Smooth muscle cell of trachea (primary cell): Measurements from ENCODE around the gene RHOJ. TPM values are rescaled to one million over a fixed set of nuclear protein-coding genes. Genes with fewer than 3 reads are reported as not detected.

Experiments used
- total RNA-seq: library from RNA; depleted of rRNA; stranded (reverse); fragments of >200 nt; gene quantifications from 2 replicates; pipeline ENCODE4 v1.2.1, GENCODE V29; 2014

Gene RHOJ
- total RNA-seq: 1.9 and 2.0 TPM in 2 replicates

GRCh38 chr14:63204407-63205043 lies at the start of gene RHOJ:
TSS of gene RHOJ (plus strand) at chr14:63204443. CDS start at chr14:63204870, 427 bp downstream.

GRCh38 chr14:63318835-63319234 lies 114.6 kb downstream of the RHOJ start, which contains the start of gene GPHB5:
TSS of gene GPHB5 (minus strand) at chr14:63318935. CDS start at chr14:63317849, 1,086 bp downstream.

Other genes with a start within 250 kb of the RHOJ start
- 2.3 and 2.9 TPM in 2 replicates for gene KCNH5, start 159.0 kb upstream of the RHOJ start, total RNA-seq
- not detected in 2 replicates for gene GPHB5, start 114.5 kb downstream of the RHOJ start, total RNA-seq